ENCODE measurements around the gene PEG3.
"Not testable (repeated sequence)": the region's sequence is repeated elsewhere in the genome, so short reads cannot be mapped to it uniquely, and the experiment has no call there.

PEG3 gene

GRCh38 chr19:56840451-56841192 lies at the start of gene PEG3, which contains the start of gene ZIM2:
Gene PEG3, minus strand, starts transcription at chr19:56840726. Its CDS starts 16,071 bp downstream, at chr19:56824655.
Gene ZIM2, minus strand, starts transcription at chr19:56840726. Its CDS starts 16,449 bp downstream, at chr19:56824277.
- no peak for DNase-seq

- no peak for DNase-seq
Observed at GRCh38 chr19:56885173-56885985, 44.9 kb upstream of the PEG3 start.

DNA sequence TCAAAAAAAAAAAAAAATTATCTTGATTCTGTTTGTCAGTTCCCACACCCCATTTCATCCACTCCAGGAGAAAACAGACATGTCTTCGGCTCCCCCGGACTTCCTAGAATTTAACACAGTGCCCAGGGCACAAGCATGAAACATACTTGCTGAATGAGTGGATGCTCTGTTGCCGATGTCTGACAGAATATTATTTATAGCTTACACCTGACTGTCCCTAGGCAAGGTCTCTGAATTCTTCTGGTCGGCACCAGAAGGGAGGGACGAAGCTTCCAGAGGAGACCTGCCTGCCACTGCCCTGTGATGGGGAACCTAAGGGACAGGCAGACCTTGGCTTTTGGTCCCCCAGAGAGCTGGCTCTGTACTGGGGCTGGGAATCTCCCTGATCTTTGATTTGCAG lies 43.9 kb upstream of the PEG3 start:
- no peak for DNase-seq

DNA sequence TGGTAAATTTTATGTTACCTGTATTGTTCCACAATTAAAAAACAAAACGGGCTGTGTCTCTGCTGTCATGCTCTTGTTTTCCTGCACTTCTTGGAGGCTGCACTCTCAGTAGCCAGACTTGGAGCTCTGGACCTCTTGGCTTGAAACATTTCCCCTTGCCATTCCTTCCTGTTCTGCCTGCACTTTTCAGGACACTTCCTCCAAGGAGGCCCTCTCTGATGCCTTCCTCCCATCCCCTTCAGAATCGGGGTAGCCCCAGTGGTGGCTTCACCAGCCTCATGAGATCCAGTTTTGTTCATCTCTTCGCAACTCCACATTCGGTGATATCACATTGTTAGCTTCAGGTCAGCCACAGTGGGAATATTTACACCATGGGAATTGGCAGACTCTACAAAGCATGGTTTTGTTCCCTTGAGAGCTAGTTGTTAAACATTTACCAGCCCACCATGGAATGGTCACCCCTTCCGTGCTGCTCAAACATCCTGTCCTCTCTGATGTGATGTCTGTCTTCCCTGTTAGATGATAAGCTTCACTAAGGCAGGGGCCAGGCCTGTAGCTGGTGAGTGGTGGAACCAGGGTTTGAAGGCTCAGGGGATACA lies 40.2 kb upstream of the PEG3 start:
- no peak for DNase-seq

- no peak for DNase-seq
Observed at GRCh38 chr19:56877069-56877715, 36.7 kb upstream of the PEG3 start.

DNA sequence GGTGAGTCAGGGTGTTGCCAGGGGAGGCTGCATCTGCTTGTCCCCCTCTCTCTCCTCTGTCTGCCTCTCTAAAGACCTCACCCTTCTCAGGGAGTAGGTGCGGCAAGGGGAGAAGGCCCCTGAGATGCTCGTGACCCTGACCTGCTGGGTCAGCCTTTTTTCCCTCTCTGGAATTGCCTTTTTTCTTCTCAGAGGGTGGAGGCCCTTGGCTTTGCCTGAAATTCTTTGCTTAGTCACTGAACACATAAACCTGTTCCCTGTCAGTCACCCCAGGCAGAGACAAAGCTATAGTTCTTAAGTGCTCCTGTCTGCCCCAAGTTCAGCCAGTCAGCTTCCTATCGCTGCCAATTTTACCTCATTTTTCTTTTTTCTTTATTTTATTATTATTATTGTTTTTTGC lies 35.2 kb upstream of the PEG3 start:
- no peak for DNase-seq

DNA sequence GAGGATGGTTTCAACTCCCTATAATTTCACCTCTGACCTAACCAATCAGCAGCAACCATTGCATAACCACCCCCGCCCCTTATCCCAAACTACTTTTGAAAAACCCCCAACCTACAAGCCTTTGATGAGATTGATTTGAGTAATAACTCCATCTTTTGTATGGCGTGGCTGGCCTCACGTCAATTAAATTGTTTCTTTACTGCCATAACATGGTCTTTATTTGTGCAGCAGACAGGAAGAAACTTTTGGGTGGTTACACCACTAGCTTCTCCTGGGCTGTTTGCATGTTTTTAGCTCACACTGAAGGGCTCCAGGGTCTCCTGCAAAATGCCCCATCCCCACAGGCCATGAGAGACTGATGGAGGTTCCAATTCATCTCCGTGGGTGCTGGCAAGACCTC lies 34.0 kb upstream of the PEG3 start:
- DNase-seq: no peak

DNA sequence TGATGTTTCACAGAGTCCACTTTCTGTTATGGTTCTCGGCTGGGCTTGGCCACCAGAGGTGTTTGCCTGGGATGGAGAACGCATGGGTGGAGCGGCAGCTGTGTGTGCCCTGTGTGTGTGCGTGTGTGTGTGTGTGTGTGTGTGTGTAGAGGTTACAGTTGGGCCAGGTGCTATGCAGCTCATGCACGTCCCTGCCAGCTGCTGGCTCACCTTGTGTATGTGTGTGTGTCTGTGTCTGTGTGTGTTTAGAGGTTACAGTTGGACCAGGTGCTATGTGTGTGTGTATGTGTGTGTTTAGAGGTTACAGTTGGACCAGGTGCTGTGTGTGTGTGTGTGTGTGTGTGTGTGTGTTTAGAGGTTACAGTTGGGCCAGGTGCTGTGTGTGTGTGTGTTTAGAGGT lies 33.0 kb upstream of the PEG3 start:
- no peak for DNase-seq

DNA sequence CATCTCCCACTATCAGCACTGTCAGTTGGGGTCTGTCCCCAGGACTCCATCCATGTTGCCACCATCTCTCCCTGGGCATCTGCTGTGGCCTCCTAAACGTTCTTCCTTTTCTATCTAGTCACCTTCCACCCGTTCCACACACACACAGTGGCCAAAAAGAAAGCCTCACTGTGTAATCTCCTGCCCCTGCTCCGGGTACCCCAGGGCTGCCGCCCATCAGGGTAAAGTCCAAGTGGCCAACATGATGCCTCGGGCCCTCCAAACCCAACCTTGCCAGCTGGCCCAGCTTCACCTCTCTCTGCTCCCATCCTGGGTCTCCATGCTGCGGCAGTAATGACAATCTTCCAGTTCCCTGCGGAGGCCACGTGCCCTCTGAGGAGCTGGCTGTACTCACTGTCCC lies 29.4 kb upstream of the PEG3 start:
- DNase-seq: no peak

DNA sequence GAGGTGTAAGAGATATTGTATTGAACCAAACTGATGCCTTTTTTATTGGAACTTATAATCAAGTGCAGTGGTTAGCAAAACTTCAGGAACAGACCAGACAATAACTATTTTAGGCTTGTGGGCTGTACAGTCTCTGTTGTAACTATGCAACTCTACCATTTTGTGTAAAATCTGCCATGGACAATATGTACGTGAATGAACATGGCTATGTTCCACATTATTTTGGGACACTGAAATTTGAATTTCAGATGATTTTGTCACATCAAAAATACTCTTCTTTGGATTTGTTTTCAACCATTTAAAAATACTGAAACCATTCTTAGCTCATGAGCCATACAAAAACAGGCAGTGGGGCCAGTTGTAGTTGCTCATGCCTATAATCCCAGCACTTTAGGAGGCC lies 27.9 kb upstream of the PEG3 start:
- no peak for DNase-seq

GRCh38 chr19:56866538-56866937 lies 26.0 kb upstream of the PEG3 start:
- no peak for DNase-seq

DNA sequence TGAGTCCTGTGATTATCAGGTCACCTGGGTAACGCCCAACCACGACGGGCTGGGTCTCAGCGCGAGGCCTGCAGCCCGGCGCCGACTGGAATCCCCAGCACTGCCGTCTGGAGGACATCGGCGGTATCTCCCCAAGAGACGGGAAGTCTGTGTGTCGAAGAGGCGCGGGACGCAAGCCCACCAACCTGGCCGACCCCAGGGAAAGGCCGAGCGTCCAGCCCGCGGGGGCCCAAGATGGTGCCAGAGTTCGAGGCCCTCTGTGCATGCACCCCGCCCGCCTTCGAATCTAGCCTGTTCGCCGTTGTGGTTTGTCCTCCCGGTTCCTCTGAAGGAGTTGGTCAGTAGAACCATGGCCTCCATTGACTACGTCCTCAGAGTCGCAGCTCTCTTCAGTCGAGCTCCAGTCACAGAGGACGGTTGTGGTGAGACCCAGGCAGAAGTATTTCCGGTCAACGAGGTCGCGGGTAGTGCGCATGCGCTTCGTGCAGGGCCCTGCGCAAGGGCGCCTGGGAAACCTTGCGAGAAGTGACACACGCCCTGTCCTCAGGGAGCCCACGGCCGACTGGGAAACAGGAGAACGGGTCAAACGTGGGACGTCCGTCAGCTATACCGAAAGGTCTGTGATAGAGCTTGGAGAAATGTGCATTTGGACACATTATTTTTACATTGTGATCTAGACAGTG lies 24.1 kb upstream of the PEG3 start:
- no peak for DNase-seq

GRCh38 chr19:56862741-56863140 lies 22.2 kb upstream of the PEG3 start:
- no peak for DNase-seq

DNA sequence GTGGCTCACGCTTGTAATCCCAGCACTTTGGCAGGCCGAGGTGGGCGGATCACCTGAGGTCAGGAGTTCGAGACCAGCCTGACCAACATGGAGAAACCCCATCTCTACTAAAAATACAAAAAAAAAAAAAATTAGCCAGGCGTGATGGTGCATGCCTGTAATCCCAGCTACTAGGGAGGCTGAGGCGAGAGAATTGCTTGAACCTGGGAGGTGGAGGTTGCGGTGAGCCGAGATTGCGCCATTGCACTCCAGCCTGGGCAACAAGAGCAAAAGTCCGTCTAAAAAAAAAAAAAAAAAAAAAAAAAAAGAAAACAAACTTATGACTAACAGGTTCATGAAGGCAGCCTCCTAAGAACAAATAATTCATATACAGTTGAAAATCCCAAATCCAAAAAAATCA lies 19.9 kb upstream of the PEG3 start:
- DNase-seq: not testable (repeated sequence)

DNA sequence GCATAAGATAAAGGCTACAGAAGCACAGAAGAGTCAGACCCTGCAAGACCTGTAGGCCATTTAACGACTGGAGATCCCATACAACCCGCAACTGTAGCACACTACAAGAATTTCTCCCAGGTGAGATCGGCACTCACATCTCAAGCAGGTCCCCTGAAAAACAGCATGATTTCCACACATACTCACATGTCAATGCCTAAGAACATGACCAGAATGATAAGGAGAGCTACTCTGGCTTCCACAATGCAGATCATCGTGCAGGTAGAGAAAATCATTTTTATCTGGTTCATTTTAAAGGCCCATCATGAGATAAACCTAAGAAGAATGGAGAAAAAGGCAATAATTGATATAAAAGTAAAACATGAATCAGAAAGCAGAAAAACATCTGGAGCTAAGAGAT lies 17.5 kb upstream of the PEG3 start:
- no peak for DNase-seq

DNA sequence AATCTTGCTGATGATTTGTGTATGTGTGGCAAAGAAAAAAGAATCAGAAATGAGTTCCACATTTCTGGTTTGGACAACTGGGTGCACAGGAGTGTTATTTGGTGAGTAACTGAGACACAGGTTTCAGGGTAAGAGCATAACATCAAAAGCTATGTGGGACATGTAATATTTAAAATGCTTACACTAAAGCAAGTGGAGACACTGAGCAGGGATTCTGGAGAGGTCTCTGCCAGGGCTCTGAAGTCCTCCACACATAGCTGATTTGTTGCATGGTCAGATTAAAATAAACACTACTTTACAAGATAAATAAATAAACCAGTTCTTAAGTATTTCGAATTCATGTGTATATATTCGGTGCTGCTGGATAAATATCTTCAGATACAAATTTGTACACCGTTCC lies 16.3 kb upstream of the PEG3 start:
- DNase-seq: no peak

GRCh38 chr19:56852361-56852760 lies 11.8 kb upstream of the PEG3 start:
- not testable (repeated sequence) for DNase-seq

DNA sequence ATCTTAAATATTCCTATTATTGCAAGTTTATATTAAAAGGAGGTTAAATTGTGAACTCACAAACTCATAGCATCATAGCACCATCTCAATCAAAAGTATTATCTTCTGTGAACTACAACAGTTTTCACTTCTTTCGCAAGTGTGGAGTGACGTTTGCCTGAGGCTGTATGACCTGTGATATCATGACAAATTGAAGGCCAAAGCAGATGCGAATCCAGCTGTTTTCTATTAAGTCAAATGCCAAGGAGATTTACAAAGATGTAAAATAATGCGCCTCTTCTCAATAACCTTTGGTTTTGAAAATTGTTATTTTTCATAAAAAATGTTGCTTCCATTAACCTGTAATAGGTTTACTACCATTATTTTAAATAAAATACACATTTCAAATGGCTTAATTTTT lies 7.6 kb upstream of the PEG3 start:
- no peak for DNase-seq

DNA sequence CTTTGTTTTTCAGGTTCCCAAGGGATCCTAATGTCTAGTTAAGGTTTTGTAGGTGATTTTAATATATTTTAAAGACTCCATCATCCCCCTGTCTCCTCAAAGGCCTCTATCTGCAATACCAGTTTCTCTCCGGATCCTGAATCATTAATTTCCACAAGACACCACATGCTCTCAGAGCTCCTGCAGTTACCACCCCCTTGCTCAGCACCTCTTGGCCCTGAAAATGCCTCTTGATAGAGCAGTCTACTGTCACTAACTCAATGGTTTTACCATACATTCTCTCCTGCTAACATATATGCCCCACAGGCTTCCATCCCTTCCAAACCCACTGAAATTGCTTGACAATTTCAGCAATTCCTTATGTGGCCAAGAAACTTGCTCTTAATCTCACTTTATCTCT lies 1.9 kb upstream of the PEG3 start:
- DNase-seq: no peak

- DNase-seq: no peak
Observed at GRCh38 chr19:56841193-56841543, 642 bp upstream of the PEG3 start.

- no peak for DNase-seq
Observed at GRCh38 chr19:56839652-56840450, 675 bp downstream of the PEG3 start.

Data from NCI-H748 treated with DMSO at 0.1 percent for 48 hours (cell line).